SIG-M5 treated with dmso at 0.1 percent for 504 hours (cell line): ENCODE results near the gene HEXD.

Experiments used
- DNase-seq: peaks from one replicate; lab custom pipeline; 2025; ENCODE audit not compliant: unreplicated experiment; lab: John Stamatoyannopoulos, UW

HEXD gene

DNA sequence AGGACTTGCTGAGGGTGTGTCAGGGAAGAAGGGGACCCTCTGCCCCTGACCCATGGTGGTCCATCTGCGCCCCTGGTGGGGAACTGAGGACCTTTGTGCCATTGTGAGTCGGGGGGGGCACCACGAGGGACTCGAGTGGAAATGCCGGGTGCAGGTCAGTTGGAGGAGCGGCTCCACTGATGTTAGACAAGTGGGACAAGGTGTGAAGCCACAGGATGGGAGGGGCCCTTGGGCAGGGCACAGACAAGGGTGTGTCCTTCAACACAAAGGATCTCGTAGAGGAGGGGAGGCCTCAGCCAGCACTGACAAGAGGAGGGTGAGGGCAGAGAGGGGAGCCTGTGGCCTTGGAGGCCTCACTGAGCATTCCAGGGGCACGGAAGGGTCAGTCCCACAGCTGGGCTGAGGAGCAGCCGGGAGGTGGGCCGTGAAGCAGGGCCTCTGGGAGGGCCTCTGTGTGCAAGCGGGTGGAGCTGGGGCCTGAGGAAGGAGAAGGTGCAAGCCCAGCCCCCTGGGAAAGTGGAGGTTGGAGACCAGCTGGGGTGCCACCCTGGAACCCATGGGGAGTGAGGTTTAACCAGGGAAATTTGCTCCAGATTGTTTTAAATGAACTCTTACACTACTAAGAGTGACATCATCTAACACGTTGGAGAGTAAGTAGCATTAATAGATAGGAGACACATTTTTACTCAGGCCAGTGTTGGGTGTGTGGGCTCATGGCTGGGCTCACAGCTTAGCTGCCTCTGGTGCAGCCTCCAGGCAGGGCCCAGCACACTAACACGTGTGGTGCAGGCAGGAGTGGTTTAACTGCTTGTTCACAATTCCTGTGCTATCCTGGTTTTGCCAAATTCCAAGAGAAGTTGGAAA, 68.3 kb downstream of the HEXD start:
- DNase-seq, result no peak

DNA sequence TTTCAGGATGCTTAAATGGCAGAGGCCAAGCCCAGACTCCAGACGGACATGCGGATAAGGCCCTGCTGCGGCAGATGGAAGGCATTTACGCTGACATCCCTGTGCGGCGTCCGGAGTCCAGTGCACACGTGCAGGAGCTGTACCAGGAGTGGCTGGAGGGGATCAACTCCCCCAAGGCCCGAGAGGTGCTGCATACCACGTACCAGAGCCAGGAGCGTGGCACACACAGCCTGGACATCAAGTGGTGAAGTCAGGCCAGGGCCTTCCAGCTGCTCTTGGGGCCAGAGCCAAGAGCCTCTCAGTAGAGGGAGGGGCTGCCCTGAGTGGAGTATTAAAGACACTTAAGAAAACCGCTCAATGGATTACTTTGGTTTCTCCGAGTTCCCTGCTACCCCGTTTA, 69.8 kb downstream of the HEXD start:
- no peak for DNase-seq

DNA sequence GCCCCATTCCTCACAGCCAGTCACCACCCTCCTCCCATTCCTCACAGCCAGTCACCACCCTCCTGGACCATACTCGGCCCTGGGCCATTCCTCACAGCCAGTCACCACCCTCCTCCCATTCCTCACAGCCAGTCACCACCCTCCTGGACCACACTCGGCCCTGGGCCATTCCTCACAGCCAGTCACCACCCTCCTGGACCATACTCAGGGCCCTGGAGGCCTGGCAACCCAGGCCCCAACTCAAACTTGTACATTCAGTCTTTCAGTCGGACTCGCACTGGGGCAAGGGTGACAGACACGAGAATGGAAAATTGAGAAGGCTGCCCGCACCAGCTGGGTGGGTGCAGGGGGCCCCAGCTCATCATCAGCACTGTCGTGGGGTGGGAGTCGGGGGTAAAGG, 71.0 kb downstream of the HEXD start:
- DNase-seq, result no peak

DNA sequence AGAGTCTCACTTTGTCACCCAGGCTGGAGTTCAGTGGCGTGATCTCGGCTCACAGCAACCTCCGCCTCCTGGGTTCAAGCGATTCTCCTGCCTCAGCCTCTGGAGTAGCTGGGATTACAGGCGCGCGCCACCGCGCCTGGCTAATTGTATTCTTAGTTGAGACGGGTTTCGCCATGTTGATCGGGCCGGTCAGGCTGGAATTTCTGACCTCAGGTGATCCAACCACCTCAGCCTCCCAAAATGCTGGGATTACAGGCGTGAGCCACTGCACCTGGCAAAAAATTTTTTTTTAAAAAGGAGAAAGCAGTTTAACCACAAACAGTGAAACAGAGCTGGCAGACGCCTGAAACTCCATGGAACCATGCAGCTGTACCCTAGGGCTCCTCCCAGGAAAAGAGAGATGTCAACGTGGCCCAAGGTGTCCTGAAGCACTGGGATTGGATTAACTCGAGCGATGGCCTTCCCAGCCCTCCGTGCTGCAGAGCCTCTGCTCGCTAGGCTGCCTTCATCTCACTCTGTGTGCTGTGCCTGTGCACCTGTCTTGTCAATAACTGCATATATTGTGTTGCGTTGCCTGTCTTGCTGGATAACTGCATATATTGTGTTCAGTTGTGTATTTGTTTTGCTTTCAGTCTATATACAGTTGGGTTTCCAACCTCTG, 71.8 kb downstream of the HEXD start:
- DNase-seq, result no peak

DNA sequence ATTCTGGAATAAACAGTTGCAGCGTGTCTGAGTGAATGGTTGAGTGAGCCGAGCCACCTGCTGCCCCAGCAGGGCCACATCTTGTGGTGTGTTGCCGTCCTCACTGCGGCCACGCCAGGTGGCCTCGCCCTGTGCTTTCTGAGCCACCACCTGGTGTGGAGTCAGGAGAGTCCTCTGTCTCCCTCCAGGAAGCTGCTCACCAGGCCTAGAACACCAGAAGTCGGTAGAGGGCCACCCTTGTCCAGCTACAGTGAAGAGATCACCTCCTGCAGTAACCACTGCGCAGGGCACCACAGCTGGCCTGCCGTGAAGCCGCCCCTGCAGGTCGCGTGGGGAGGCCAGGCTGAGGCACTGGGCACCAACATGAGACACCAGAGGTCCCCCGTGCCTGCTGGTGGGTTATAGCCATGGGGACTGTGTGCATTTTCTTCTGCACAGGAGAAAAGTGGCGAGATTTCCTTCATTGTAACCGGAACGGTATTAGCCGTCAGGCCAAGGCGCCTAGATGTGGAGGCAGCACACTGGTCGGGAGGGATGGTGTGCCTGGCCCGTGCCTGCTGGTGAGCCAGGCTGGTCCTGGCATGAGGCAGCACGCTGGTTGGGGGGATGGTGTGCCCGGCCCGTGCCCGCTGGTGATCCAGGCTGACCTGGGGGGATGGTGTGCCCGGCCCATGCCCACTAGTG, 72.5 kb downstream of the HEXD start:
- DNase-seq, result no peak

GRCh38 chr17:82491196-82491530, 73.0 kb downstream of the HEXD start:
- no peak for DNase-seq

DNA sequence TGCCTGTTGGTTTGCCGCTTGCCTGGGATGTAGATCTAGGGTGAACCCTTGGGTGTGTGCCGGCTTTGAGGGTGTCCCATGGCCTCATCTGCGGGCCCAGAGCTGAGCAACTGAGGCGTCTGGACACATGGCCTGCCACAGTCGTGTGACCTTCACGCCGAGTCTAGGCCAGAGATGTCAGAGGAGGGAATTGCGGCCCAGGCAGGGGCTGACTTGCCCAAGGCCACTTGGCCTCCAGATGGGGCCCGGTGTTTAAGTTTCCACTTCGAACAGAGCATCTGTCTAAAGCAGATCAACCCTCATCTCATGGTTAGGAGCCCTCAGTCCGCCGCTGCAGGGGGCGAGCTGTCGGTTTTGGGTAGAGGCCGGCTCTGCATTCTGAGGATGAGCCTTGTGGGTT, 73.4 kb downstream of the HEXD start:
- no peak for DNase-seq
